Tibial nerve (tissue), 4 donors: Measurements from ENCODE around the gene ADGRG4.

Source experiments
- CTCF ChIP-seq, 5 experiments: fragments of 200-600 bp in 3 of 5; fragments of 450-650 bp in 2 of 5; sonication (generic) in 3 of 5; IDR thresholded peaks; one replicate each; pipeline ENCODE4 v1.5.1; 2016 to 2019; ENCODE audit warnings: antibody characterized with exemption in 5 of 5, mild to moderate bottlenecking in 3 of 5, moderate library complexity in 2 of 5
- EP300 ChIP-seq, 2 donors: sonication (generic); formaldehyde crosslinking; IDR thresholded peaks; one replicate each; pipeline ENCODE4 v1.6.1; 2017; ENCODE audit warnings: antibody characterized with exemption in 2 of 2, mild to moderate bottlenecking in 1 of 2
- POLR2A ChIP-seq, 2 donors: fragments of 450-650 bp; IDR thresholded peaks; one replicate each; pipeline ENCODE4 v1.6.1; 2017; ENCODE audit warnings: antibody characterized with exemption in 2 of 2, mild to moderate bottlenecking in 2 of 2, moderate library complexity in 2 of 2

GRCh38 chrX:136447968-136448367, 147.2 kb downstream of the ADGRG4 start:
- TF ChIP-seq CTCF (IDR thresholded peaks at IDR 0.05) (no peak), POLR2A (IDR thresholded peaks at IDR 0.05) (no peak), EP300 (IDR thresholded peaks at IDR 0.05) (no peak)
